ENCODE results near the gene EPHB6. TPM values are rescaled to one million over a fixed set of nuclear protein-coding genes. Genes with fewer than 3 reads are reported as not detected.
A peak's percentile ranks its signal among the peaks of the same experiment; 100 is the strongest.

The EPHB6 gene
- total RNA-seq, 2 experiments from 2014 or later: 9.0 to 10.0 TPM

GRCh38 chr7:142875456-142875855 lies 20.6 kb downstream of the EPHB6 start:
- Mint-ChIP-seq H3K4me3 (no peak overlapping the region), H3K27ac (peak overlapping the region; percentile 30), H3K4me1 (no peaks in the 10 kb centered on the region), H3K27me3 (no peaks in the 10 kb centered on the region), H3K36me3 (peaks cover 1% of the 10 kb centered on the region), H3K9me3 (no peaks in the 10 kb centered on the region)
- no peak for DNase-seq

- H3K36me3 Mint-ChIP-seq: peaks cover 1% of the 10 kb centered on the region
- no peak for DNase-seq
- H3K4me3 Mint-ChIP-seq: no peak overlapping the region
- no peaks in the 10 kb centered on the region for H3K9me3 Mint-ChIP-seq
- no peaks in the 10 kb centered on the region for H3K27me3 Mint-ChIP-seq
- H3K4me1 Mint-ChIP-seq: no peaks in the 10 kb centered on the region
- H3K27ac Mint-ChIP-seq: no peak overlapping the region
Observed at GRCh38 chr7:142876236-142876960, 21.5 kb downstream of the EPHB6 start.

- Mint-ChIP-seq H3K4me1 (no peaks in the 10 kb centered on the region), H3K9me3 (no peaks in the 10 kb centered on the region), H3K27me3 (no peaks in the 10 kb centered on the region), H3K27ac (no peak overlapping the region), H3K36me3 (peaks cover 1% of the 10 kb centered on the region), H3K4me3 (no peak overlapping the region)
- no peak for DNase-seq
Observed at GRCh38 chr7:142876991-142877910, 22.4 kb downstream of the EPHB6 start.

- no peak overlapping the region for H3K4me3 Mint-ChIP-seq
- peaks cover 1% of the 10 kb centered on the region for H3K36me3 Mint-ChIP-seq
- H3K4me1 Mint-ChIP-seq: no peaks in the 10 kb centered on the region
Observed at GRCh38 chr7:142878315-142878714, 23.4 kb downstream of the EPHB6 start.

GRCh38 chr7:142879060-142879459 lies 24.2 kb downstream of the EPHB6 start:
- Mint-ChIP-seq H3K27ac (no peak overlapping the region), H3K27me3 (no peaks in the 10 kb centered on the region)
- no peak for DNase-seq

More at GRCh38 chr7:142878315-142878714, 23.4 kb downstream of the EPHB6 start:
- H3K27me3 Mint-ChIP-seq: no peaks in the 10 kb centered on the region
- no peaks in the 10 kb centered on the region for H3K9me3 Mint-ChIP-seq
- no peak overlapping the region for H3K27ac Mint-ChIP-seq
- no peak for DNase-seq

GRCh38 chr7:142880876-142881505 lies 26.1 kb downstream of the EPHB6 start:
- Mint-ChIP-seq H3K36me3 (peaks cover 1% of the 10 kb centered on the region), H3K27ac (no peak overlapping the region), H3K4me3 (no peak overlapping the region), H3K9me3 (no peaks in the 10 kb centered on the region), H3K4me1 (no peaks in the 10 kb centered on the region), H3K27me3 (no peaks in the 10 kb centered on the region)
- DNase-seq: peak; percentile 38

More at GRCh38 chr7:142879060-142879459, 24.2 kb downstream of the EPHB6 start:
- no peak overlapping the region for H3K4me3 Mint-ChIP-seq
- H3K36me3 Mint-ChIP-seq: peaks cover 1% of the 10 kb centered on the region
- no peaks in the 10 kb centered on the region for H3K9me3 Mint-ChIP-seq
- H3K4me1 Mint-ChIP-seq: no peaks in the 10 kb centered on the region

GRCh38 chr7:142881586-142882337 lies 26.9 kb downstream of the EPHB6 start:
- Mint-ChIP-seq H3K36me3 (peaks cover 1% of the 10 kb centered on the region), H3K4me1 (no peaks in the 10 kb centered on the region), H3K27ac (no peak overlapping the region), H3K4me3 (no peak overlapping the region), H3K9me3 (no peaks in the 10 kb centered on the region), H3K27me3 (no peaks in the 10 kb centered on the region)
- DNase-seq: no peak

GRCh38 chr7:142882338-142882678 lies 27.4 kb downstream of the EPHB6 start:
- Mint-ChIP-seq H3K4me1 (no peaks in the 10 kb centered on the region), H3K27me3 (no peaks in the 10 kb centered on the region), H3K36me3 (peaks cover 1% of the 10 kb centered on the region), H3K9me3 (no peaks in the 10 kb centered on the region), H3K4me3 (no peak overlapping the region), H3K27ac (no peak overlapping the region)
- DNase-seq: no peak

- Mint-ChIP-seq H3K4me3 (no peak overlapping the region), H3K27me3 (no peaks in the 10 kb centered on the region), H3K27ac (no peak overlapping the region), H3K9me3 (no peaks in the 10 kb centered on the region), H3K4me1 (no peaks in the 10 kb centered on the region), H3K36me3 (peaks cover 1% of the 10 kb centered on the region)
- DNase-seq: no peak
Observed at GRCh38 chr7:142883145-142883544, 28.3 kb downstream of the EPHB6 start.

- H3K4me1 Mint-ChIP-seq: no peaks in the 10 kb centered on the region
- H3K36me3 Mint-ChIP-seq: no peaks in the 10 kb centered on the region
- H3K27me3 Mint-ChIP-seq: no peaks in the 10 kb centered on the region
- H3K9me3 Mint-ChIP-seq: no peaks in the 10 kb centered on the region
- no peak overlapping the region for H3K27ac Mint-ChIP-seq
- H3K4me3 Mint-ChIP-seq: no peak overlapping the region
- no peak for DNase-seq
Observed at GRCh38 chr7:142883571-142884285, 28.9 kb downstream of the EPHB6 start.

GRCh38 chr7:142884286-142884640 lies 29.4 kb downstream of the EPHB6 start:
- H3K9me3 Mint-ChIP-seq: no peaks in the 10 kb centered on the region
- no peaks in the 10 kb centered on the region for H3K4me1 Mint-ChIP-seq
- DNase-seq: no peak
- no peaks in the 10 kb centered on the region for H3K36me3 Mint-ChIP-seq
- H3K4me3 Mint-ChIP-seq: no peak overlapping the region
- H3K27ac Mint-ChIP-seq: no peak overlapping the region
- H3K27me3 Mint-ChIP-seq: no peaks in the 10 kb centered on the region

GRCh38 chr7:142885311-142886230 lies 30.7 kb downstream of the EPHB6 start, which contains the start of gene TRPV6:
TRPV6 (minus strand) TSS chr7:142885745.
- DNase-seq: no peak
- Mint-ChIP-seq H3K4me1 (no peaks in the 10 kb centered on the region), H3K27me3 (no peaks in the 10 kb centered on the region), H3K9me3 (no peaks in the 10 kb centered on the region), H3K4me3 (no peak within 1 kb of the TSS), H3K36me3 (no peaks in the 10 kb centered on the region), H3K27ac (no peak within 1 kb of the TSS)

- Mint-ChIP-seq H3K9me3 (no peaks in the 10 kb centered on the region), H3K36me3 (no peaks in the 10 kb centered on the region), H3K4me1 (no peaks in the 10 kb centered on the region), H3K4me3 (no peak overlapping the region), H3K27ac (no peak overlapping the region), H3K27me3 (no peaks in the 10 kb centered on the region)
- no peak for DNase-seq
Observed at GRCh38 chr7:142886866-142887265, 32.0 kb downstream of the EPHB6 start.
